Renal cortex interstitium (tissue), 11 donors: Measurements from ENCODE around the gene HRH3. TPM values are rescaled to one million over a fixed set of nuclear protein-coding genes. Genes with fewer than 3 reads are reported as not detected.
A peak's percentile ranks its signal among the peaks of the same experiment; 100 is the strongest.

ENCODE experiments used
- DNase-seq, 11 donors: peaks; one replicate each; pipeline ENCODE4 v3.0.0-alpha.2; 2013; ENCODE audit warnings: low read depth in 9 of 11, low spot score in 4 of 11; ENCODE audit errors: extremely low read depth in 1 of 11
- polyA plus RNA-seq, 3 donors: library from polyadenylated mRNA; unstranded; fragments of 120-200 nt; gene quantifications; one replicate each; pipeline ENCODE4 v1.2.1, GENCODE V29; 2013; ENCODE audit not compliant: insufficient read length in 3 of 3

HRH3 gene
- polyA plus RNA-seq, 3 donors = 0.06 TPM; not detected in 2

DNA sequence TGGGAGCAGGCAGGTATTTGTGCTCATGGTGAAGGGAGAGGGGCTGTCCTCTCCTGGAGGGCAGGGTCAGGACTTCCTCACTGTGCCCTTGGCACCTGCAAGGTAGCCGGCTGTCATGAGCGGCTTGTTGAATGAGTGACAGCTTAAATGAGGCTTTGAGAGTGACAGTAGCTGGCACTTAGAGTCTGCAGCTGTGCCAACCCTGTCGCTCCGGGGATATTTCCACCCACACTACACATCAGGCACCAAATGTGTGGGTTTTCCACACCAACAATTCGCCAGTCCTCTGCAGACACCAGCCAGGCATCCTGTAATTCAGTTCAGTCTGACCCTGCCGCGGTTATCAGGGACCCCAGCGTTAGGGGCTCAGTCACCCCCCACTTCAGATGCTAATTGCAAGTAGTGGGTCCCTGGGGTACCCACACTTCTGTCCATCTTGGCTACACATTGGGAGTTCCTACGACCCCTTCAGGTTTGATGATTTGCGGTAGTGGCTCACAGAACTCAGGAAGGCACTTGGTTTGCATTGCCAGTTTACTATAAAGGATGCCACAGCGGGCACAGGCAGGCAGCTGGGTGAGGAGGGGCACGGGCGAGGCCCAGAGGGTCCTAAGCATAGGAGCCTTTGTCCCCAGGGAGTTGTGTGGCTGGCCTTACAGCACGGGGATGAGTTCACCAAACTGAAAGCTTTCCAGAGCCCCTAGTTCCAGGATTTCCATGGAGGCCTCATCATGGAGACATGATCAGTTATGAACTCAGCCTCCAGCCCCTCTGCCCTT, 28.1 kb downstream of the HRH3 start:
- DNase-seq = no peak

DNA sequence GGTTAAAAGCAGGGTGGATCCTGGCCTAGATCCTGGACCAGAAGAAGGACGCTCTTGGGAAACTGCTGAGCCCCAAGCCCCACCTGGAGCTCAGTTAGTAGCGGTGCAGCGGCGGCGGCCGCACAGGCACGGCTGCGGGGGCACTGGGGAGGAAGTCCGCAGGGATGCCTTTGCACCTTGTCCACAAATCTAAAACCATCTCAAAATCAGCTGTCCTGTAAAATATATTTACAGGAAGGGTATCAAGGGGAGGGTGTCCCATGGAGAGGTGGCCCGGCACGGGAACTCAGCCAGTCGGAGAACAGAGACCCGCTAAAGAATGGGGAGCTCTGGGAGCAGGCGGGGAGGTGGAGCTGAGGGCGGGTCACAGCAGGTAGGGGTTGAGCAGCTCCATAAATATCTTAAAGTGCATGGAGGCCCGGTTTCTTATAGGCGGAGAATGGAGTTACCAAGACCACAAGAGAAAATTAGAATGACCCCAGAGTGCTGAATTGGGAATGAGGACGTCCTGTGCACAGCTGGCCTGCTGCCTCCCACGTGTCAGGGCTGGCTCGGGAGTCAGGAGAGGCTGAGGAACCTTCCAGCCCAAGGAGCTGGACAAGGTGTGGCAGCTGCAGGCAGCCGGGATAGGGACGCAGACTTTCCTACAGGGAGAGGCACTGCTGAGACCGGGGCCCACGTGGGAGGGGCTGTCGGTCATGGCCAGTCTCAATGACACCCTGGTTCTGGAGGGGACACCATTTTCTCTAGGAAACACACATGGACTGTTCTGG, 29.3 kb downstream of the HRH3 start:
- no peak for DNase-seq

DNA sequence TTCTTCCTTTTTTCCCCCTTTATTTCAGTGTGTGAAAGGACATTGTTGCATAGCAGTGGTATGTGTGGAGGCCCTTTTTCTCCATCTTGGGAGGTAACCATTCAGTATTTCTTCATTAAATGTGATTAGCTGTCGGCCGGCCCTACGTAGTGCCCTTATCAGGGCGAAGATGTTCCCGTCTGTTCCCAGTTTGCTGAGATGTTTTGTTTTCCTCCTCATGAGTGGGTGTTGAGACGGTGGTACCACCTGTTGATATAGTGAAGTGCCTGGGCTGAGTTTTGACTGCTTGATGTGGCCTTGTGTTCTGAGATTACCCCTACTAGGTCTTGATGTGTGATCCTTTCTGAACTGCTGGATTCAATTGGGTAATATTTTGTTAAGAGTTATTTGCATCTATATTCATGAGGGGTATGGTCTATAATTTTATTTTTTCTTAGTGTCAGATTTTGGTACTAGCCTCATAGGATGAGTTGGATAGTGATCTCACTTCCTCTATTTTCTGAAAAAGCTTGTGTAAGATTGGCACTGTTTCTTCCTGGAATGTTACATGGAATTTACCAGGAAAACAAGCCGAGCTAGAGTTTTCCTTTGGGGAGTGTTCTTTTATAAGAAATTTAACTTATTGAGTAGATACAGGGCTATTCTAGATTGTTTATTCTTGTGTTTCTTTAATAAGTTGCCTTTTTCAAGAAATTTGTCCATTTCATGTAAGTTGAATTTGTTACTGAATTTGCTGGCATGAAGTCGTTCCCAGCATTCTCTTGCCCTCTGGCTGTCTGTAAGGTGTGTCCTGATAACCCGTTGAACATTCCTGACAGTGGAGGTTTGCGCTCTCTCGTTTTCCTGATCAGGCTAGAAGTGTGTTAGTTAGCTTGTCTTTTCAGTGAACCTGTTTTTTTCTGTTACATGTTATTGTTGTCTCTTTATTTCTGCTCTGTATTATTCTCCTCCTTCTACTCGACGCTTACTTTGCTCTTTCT, 32.9 kb downstream of the HRH3 start:
- no peak for DNase-seq

DNA sequence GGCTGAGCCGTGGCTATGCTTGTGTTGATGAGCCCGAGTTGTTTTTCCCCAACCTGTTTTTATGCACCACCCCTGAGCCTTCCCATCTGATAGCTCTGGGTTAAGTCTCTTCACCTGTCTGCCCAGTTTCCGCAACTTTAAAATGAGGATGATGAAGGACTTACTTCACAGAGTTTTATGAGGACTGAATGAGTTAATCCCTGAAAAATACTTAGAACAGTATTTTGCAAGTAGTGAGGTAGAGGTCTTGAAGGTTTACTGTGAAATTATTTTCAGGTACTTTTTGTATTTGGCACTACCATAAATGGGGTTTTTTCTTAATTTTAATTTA, 34.0 kb downstream of the HRH3 start:
- no peak for DNase-seq

DNA sequence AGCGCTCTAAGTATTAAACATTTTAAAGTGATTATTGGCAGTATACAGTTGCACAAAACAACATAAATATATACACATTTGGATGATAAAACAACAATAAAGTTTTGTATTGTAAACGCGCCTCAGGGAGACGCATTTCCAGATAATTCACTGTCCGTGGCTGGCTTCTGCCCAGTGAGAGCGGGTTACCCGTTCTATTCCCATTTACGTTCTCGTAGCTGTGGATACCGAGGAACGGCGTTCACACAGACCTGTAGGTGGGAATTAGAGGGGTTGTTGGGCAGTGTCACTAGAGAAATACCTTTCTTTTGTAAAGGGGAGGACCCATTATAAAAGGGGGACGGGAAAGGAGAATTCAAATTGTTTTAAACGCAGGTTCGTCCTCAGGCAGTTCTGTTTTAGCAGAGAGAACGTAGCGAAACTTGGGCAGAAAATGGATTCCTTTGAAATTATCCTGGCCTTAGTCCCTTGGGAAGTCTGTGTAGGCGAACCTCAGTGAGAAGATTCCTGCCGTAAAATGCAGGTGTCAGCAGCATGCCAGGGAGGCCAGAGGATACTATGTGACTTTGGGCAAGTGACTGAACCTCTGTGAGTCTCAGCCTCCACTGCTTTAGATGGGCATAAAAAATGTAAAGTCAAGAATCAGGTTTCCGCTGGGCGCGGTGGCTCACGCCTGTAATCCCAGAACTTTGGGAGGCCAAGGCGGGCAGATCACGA, 36.5 kb downstream of the HRH3 start:
- no peak for DNase-seq

DNA sequence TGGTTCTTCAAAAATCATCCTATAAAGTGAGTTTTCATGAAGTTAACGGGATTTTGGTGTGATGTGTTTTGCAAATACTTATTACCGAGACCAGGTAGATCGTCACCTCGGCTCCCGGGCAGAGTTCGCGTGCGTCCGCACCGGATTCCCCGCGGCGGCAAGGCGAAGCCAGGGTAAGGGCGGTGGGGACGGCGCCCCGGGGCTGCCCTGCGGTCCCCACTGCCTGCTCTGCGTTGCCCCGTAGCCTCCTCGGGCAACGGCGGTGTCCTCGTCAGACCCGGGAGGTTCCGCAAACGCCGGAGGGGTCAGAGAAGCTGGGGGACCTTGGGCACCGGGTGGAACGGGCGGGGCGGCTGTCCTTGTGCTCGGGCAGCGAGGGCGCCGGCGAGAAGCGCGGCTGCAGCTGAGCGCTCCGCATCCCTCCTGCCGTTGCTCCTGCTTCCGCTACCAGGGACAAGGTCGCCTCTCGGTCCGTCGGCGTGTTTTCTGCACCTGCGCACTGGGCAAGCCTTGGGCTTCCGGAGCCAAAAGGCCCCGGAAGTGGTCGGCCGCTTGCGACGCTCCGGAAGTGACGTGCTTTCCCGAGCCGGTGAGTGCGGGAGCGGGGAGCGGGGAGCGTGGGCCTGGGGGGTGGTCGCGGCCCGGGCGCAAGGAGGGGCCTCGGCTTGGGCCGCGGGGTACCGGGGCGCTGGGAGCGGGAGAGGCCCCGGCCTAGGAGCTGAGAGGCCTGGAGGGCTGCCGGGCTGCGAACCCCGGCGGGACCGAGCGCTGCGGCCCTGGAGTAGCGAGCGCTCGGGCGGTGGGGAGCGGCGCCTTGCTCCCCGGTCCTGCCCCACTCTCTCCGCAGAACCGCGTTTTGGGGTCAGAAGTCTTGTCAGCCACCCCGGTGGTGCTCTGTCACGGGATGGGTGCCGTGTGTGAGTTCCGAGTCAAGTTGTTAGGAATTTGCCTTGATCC, 37.3 kb downstream of the HRH3 start, which contains the start of gene MTG2:
MTG2 (plus strand) TSS at position 560 of the 957 bp plus-strand sequence. CDS start 10,393 bp downstream, outside the sequence.
- DNase-seq = peak; percentile 86 to 96 (median 93)

DNA sequence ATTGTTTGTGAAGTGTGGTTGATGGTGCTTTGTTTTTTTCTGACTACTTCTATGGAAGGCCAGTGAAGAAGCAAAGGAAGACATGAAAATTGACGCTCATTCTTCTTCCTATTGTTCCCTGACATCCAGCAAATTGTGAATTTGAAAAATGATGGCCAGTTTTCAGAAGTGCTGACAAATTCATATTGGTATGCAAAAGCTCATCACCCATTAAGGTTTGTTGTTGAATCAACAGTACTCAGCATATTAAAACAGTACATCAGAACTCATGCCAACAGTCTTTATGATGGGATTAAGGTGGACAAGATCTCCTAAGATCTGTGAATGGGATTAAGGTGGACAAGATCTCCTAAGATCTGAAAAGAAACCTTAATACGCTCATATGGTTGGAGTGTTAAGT, 38.3 kb downstream of the HRH3 start:
- no peak for DNase-seq

DNA sequence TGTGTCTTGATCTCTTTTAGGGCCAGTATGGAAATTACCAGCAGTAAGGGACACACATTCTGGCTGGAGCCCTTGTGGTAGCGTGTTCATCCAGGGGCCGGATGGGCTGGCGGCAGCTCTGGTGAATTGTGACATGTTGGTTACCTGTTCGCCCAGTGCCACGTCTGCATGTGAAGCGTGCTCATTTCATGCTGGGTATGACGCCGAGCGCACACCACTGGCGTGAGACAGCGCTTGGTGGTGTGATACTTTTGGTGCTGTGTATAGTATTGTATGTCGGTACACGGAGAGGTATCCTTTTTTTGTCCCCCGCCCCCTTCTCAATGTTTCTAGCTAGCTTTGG, 40.9 kb downstream of the HRH3 start:
- DNase-seq = no peak

DNA sequence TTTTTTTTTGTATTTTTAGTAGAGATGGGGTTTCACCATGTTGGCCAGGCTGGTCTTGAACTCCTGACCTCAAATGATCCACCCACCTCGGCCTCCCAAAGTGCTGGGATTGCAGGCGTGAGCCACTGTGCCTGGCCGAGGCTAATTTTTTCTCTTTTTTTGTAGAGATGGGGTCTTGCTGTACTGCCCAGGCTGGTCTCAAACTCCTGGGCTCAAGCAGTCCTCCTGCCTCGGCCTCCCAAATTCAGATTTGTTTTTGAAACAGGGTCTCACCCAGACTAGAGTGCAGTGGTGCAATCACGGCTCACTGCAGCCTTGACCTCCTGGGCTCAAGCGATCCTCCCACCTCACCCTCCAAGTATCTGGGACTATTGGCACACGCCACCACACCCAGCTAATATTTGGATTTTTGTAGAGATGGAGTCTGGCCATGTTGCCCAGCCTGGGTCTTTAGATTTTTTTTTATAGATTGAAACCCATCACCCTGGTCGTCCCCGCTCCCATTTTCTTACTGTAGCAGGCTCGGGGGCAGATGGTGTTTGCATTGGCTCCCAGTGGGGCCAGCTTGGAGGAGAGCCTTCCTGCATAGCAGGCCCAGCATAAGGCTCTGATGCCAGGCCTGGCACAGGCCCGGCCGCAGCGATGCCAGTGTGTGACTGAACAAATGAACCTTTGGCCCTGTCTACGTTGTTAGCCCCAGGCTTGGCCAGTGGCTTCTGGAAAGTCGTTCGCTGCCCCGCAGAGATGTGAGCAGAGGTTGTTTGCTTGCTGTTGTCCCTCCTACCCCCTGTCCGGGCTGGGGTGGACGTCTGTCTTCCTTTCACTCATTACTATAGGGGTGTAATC, 41.5 kb downstream of the HRH3 start:
- DNase-seq = no peak

DNA sequence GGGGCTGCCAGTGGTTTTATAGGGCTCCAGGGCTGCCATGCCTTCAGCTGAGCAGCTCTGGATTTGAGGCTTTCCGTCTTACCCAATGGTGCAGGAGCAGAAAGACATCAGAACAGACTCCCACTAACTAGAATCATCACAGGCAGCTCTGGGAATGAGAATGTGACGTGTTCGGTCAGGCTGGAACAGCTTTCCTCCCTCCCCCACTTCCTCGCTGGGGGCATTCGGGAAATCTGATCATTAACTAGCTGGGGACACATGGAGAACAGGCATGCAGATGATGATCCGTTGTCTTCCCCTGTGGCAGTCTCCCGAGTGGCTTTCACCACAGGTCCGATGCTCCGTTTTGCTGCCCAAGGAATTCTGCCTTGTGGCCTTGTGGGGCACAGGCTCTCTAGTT, 42.8 kb downstream of the HRH3 start:
- peak in 1 of 11 donors; percentile 37 for DNase-seq

DNA sequence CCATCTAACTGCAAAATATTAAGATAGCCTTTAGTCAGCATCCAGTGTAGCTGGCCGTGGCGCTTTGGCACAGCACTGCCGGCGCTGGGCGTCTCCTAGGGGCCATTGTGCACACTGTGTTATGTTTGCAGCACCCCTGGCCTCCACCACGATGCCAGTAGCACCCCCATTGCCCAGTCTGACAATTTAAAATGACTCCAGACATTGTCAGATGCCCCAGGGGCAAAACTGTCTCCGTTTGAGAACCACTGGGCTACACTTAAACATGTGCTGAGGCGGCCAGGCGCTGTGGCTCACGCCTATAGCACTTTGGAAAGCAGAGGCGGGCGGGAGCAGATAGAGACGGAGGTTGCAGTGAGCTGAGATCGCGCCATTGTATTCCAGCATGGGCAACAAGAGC, 43.2 kb downstream of the HRH3 start:
- no peak for DNase-seq

DNA sequence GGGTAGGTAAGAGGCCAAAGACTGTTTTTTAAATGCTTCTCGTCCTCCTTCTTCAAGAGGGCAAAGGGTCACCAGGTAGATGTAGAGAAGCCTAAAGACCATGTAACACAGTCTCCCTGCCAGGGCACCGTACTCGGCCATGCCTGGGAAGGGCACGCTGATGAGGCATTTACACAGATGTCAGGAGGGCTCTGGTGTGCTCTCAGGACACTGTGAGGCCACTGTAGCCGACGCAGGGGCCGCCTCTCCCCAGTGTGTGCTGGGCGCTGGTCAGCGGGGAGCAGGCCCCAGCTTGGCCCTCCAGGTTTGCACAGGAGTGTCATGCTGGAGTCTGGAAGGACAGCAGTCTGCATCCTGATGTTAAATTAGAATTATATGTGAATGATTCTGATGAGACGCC, 44.4 kb downstream of the HRH3 start:
- DNase-seq = no peak

DNA sequence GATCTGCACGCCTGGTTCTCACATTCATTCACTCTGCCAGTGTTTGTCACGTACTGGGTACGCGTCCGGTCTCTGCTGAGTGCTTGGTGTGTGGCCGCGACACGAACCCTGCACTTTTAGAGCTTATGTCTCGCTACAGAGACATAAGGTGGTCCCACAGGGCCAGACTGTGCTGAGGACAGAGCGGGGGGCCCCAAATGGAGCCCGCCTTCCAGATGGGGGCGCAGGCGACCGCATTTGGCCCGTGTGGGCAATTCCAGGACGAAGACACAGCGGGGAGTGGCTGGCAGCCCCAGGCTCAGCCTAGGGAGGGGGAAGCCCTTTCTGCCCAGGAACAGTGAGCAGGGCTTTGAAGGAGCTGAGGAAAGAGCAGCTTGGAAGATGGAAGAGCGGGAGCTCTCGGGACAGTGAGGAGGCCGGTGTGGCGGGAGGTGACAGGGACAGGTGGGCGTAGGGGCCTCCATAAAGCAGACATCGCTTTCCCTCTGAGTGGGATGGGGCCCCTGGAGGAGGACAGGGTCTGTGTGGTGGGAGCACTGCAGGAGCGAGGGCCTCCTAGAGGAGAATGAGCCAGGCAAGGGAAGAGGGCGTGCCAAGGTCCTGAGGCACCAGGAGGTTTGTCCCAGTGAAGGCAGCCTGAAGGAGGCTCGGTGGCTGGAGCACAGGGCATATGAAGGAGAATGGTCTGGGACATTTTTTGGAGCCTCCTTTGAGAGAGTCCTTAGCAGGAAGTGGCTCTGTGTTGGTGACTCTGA, 45.0 kb downstream of the HRH3 start:
- DNase-seq = no peak

DNA sequence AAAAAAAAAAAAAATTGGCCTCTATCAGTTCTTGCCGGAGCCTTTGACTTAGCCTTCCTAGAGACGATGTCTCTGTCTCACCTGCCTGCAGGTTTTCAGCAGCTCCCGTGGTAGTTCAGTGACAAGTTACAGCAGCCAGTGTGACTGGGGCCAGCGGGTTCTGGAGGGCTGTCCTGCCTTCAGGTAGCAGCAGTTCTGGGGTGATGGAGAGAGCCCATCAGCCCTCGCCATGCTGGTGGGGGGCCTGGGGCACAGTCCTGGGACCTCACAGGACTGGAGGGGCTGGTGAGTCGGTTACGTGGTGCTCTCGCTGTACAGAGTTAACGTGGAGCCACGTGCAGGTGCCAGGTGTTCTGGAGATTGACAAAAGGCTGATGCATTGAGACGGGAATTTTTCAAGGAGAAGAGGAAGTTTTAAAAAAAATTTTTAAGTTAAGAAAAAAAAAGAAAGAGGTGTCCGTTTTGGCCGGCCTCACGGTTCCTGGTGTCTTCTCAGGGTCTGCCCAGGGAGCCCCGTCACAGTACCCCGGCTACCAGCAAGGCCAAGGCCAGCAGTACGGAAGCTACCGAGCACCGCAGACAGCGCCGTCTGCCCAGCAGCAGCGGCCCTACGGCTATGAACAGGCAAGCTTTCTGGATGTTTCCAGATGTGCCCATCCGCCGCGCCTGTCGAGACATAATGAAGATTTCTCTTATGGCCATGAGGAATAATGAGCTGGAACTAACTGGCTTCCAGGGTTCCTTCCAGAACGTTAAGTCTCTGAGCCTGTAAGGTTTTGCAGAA, 45.9 kb downstream of the HRH3 start:
- no peak for DNase-seq

DNA sequence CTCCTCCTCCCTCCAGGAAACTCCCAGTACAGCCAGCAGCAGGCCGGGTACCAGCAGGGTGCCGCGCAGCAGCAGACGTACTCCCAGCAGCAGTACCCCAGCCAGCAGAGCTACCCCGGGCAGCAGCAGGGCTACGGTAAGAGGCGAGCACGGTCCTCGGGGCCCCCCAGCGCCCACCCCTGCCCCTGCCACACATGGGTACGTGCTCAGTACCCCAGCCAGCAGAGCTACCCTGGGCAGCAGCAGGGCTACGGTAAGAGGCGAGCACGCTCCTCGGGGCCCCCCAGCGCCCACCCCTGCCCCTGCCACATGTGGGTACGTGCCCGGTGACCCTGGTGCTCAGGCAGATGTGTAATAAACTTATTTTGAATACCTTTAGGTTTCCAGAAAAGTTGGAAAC, 47.4 kb downstream of the HRH3 start:
- DNase-seq = no peak

DNA sequence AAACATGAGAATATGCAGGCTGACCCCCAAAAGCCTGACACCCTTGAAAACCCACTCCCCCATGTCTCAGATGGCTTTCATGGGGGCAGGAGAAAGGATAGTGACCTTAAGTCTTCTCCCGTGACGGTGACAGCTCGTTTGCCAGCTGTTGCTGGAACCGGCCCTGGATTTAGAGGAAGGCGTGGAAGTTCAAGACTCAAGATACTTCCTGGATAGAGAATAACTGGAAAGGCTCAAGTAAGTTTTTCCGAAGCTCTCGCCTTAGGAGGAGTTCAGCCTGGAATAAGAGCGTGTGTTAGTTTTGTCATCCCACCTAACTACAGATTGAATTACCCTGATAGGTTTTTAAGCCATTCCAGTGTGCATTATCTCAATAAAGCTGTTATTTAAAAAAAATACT, 48.8 kb downstream of the HRH3 start:
- no peak for DNase-seq
